B cell (primary cell): ENCODE results near the gene BYSL. TPM values are rescaled to one million over a fixed set of nuclear protein-coding genes. Genes with fewer than 3 reads are reported as not detected.

ENCODE experiments used
- ATAC-seq: fragments of 200-7000 bp; cut with Tn5 transposase; one replicate; pipeline ENCODE4 v1.10.0; 2021; ENCODE audit warnings: low read depth, mild to moderate bottlenecking, moderate number of reproducible peaks, moderate library complexity
- CTCF ChIA-PET: fragments of 350-600 bp; sonication (Branson Sonifier 250); formaldehyde crosslinking; loops from one replicate; lab custom pipeline; 2021; ENCODE audit warnings: antibody characterized with exemption, inconsistent platforms; lab: Charles Lee
- POLR2A ChIA-PET: fragments of 350-600 bp; sonication (Branson Sonifier 250); formaldehyde crosslinking; loops from one replicate; lab custom pipeline; 2021; ENCODE audit warnings: antibody characterized with exemption; lab: Charles Lee
- DNase-seq: peaks from one replicate; pipeline ENCODE4 v3.0.0; 2013
- H2AFZ ChIP-seq: 2 replicates; pipeline ENCODE4 v1.6.1; 2012; ENCODE audit warnings: mild to moderate bottlenecking, low read depth, low read length; ENCODE audit not compliant: insufficient read depth, poor library complexity, severe bottlenecking
- H3K27ac ChIP-seq, 2 donors: 1 replicate in 1 of 2; 2 replicates in 1 of 2; pipeline ENCODE4 v1.5.1; 2012 to 2013; ENCODE audit warnings: low read length in 2 of 2, mild to moderate bottlenecking in 2 of 2, moderate library complexity in 1 of 2
- H3K27me3 ChIP-seq, 4 experiments: fragments of 200-600 bp in 1 of 4; sonication (generic) in 1 of 4; replicated peaks in 1 of 4; 1 replicate in 2 of 4; 2 replicates in 2 of 4; pipeline versions ENCODE4 v1.6.1 to v1.7.0; 2013 to 2016; ENCODE audit warnings: low read length in 3 of 4, mild to moderate bottlenecking in 2 of 4, mixed read lengths in 1 of 4, moderate library complexity in 1 of 4; ENCODE audit not compliant: insufficient read depth in 4 of 4, control insufficient read depth in 3 of 4; ENCODE audit errors: control extremely low read depth in 1 of 4
- H3K36me3 ChIP-seq, 2 experiments: replicated peaks in 1 of 2; 1 replicate in 1 of 2; 2 replicates in 1 of 2; pipeline versions ENCODE4 v1.6.1 to v1.7.1; 2013; ENCODE audit warnings: low read length in 1 of 2; ENCODE audit not compliant: insufficient read depth in 2 of 2, control insufficient read depth in 1 of 2; ENCODE audit errors: control extremely low read depth in 1 of 2, extremely low read depth in 1 of 2
- H3K4me1 ChIP-seq, 2 donors: fragments of 200-600 bp in 1 of 2; sonication (generic) in 1 of 2; 1 replicate in 1 of 2; 2 replicates in 1 of 2; pipeline versions ENCODE4 v1.5.1 to v1.6.1; 2013 to 2017; ENCODE audit warnings: low read length in 2 of 2; ENCODE audit not compliant: control insufficient read depth in 2 of 2, insufficient read depth in 2 of 2
- H3K4me2 ChIP-seq: replicated peaks from 2 replicates; pipeline ENCODE3; 2012; ENCODE audit warnings: mild to moderate bottlenecking, low read depth, low read length; ENCODE audit not compliant: poor library complexity, severe bottlenecking
- H3K4me3 ChIP-seq, 5 experiments: fragments of 200-600 bp in 1 of 5; sonication (generic) in 1 of 5; 1 replicate in 3 of 5; 2 replicates in 2 of 5; pipeline versions ENCODE4 v1.5.1 to v1.7.0; 2011 to 2016; ENCODE audit warnings: low read length in 4 of 5, mild to moderate bottlenecking in 4 of 5, low read depth in 2 of 5, control low read depth in 1 of 5, moderate library complexity in 1 of 5; ENCODE audit not compliant: insufficient read depth in 1 of 5; ENCODE audit errors: control extremely low read depth in 1 of 5, extremely low read depth in 1 of 5
- H3K79me2 ChIP-seq: fragments of 200-600 bp; sonication (generic); one replicate; pipeline ENCODE4 v1.6.0; 2016; ENCODE audit warnings: low read length; ENCODE audit not compliant: control insufficient read depth, insufficient read depth
- H3K9ac ChIP-seq: fragments of 200-600 bp; sonication (generic); 2 replicates; pipeline ENCODE4 v1.6.1; 2017; ENCODE audit warnings: mild to moderate bottlenecking, low read length, moderate library complexity
- H3K9me3 ChIP-seq, 3 donors: one replicate each; pipeline versions ENCODE4 v1.6.1 to v1.7.1; 2013; ENCODE audit warnings: low read length in 2 of 3; ENCODE audit not compliant: control insufficient read depth in 2 of 3, insufficient read depth in 1 of 3; ENCODE audit errors: control extremely low read depth in 1 of 3
- H4K20me1 ChIP-seq: 2 replicates; pipeline ENCODE4 v1.6.0; 2012; ENCODE audit warnings: mild to moderate bottlenecking, low read length; ENCODE audit not compliant: insufficient read depth, control insufficient read depth, poor library complexity, severe bottlenecking
- H3K27ac Mint-ChIP-seq: one replicate; pipeline ENCODE4 v1.8.0; 2021; ENCODE audit warnings: mixed read lengths
- H3K27me3 Mint-ChIP-seq: one replicate; pipeline ENCODE4 v1.8.0; 2021; ENCODE audit warnings: mixed read lengths
- H3K4me1 Mint-ChIP-seq: one replicate; pipeline ENCODE4 v1.8.0; 2021; ENCODE audit warnings: mixed read lengths
- H3K4me3 Mint-ChIP-seq: one replicate; pipeline ENCODE4 v1.8.0; 2021; ENCODE audit warnings: mixed read lengths
- H3K9me3 Mint-ChIP-seq: one replicate; pipeline ENCODE4 v1.8.0; 2022; ENCODE audit warnings: mixed read lengths; ENCODE audit not compliant: insufficient read depth
- EZH2 ChIP-seq: IDR thresholded peaks from 2 replicates; pipeline ENCODE4 v1.6.1; 2012; ENCODE audit warnings: borderline replicate concordance, low read depth, mild to moderate bottlenecking, moderate library complexity, low read length; ENCODE audit not compliant: insufficient read depth, poor library complexity, severe bottlenecking
- WGBS: methylation state at CpG from one replicate; pipeline ENCODE4 v1.1.5; 2013; ENCODE audit warnings: missing lambda C conversion rate; ENCODE audit not compliant: insufficient coverage; 5-methylcytosine and 5-hydroxymethylcytosine counted together
- intact Hi-C: fragments of 100-400 bp; cut with micrococcal nuclease; formaldehyde crosslinking; loops from one replicate; pipeline ENCODE4 v1.10.0; 2022
- polyA plus RNA-seq: library from polyadenylated mRNA; depleted of rRNA; stranded (reverse); fragments of >200 nt; gene quantifications from 2 replicates; pipeline ENCODE4 v1.2.3, GENCODE V29; 2012
- total RNA-seq, 2 donors: library from RNA; stranded (reverse); fragments of 120-200 nt in 1 of 2; gene quantifications; 1 replicate in 1 of 2; 2 replicates in 1 of 2; pipeline versions ENCODE4 v1.2.3 to v1.2.4, GENCODE V29; 2013 to 2022
- TF ChIP-seq, protein P1 (sequence below): fragments of 200-600 bp; IDR thresholded peaks from one replicate; pipeline ENCODE4 v1.8.0; 2022; ENCODE audit warnings: antibody characterized with exemption, mild to moderate bottlenecking

Gene BYSL
- total and polyA plus RNA-seq, 2 donors (not counting 1 experiment from before 2014, with no cell fraction given), result 6.0 to 11.1 TPM

DNA sequence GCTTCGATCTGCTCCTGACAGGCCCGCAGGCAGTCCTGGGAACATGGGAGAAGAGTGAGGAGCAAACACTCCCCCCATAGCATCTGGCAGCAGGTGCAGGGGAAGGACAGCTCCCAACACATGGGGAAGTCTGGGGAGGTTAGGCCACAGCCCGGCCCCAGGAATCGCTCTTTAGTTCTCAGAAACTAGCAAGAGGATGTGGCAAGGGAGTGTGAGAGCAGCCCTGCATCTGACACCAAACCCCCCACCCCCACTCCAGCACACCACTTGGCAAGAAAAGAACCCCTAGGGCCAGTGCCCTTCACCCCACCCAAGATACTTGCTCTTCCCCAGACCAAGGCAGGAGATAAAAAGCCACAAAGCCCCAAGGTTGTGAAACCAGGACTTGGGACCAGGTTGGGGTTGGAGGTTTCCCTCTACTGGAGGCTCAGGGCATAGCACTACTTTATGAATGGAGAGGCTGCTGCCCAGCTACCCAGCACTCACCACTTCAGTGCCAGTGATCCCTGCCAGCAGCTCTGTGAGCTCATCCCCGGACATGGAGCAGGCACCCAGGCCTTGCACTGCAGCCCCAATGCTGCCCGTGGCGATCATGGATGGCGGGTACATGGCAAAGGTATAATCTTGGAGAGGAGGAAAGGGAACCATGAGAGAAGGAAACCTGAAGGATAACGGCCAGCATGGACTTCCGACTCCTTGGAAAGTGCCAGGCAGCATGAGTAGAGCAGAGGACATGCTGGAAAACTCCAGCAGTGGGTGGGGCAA is 15.0 kb downstream of the BYSL start:
- Mint-ChIP-seq H3K27me3 (no peaks in the 10 kb centered on the region), H3K4me1 (peaks cover 65% of the 10 kb centered on the region), H3K27ac (peak overlapping the region; percentile 87), H3K9me3 (no peaks in the 10 kb centered on the region), H3K4me3 (peak overlapping the region; percentile 56)
- peak; percentile 74 for ATAC-seq
- Histone ChIP-seq H3K4me3 (no peak overlapping the region), H2AFZ (no peak overlapping the region), H3K9me3 (no peaks in the 10 kb centered on the region), H3K27ac (peak overlapping the region; percentile 10 to 59), H3K4me2 (peak overlapping the region; percentile 40), H3K27me3 (no peaks in the 10 kb centered on the region), H3K9ac (no peak overlapping the region), H3K79me2 (peaks cover 67% of the 10 kb centered on the region), H3K36me3 (peaks cover 3 to 51% of the 10 kb centered on the region in 2 experiments), H3K4me1 (peaks cover 64 to 71% of the 10 kb centered on the region in 2 donors), H4K20me1 (peaks cover 86% of the 10 kb centered on the region)
- peak; percentile 78 for DNase-seq
- TF ChIP-seq EZH2, result no peak
- TF ChIP-seq, protein P1, sequence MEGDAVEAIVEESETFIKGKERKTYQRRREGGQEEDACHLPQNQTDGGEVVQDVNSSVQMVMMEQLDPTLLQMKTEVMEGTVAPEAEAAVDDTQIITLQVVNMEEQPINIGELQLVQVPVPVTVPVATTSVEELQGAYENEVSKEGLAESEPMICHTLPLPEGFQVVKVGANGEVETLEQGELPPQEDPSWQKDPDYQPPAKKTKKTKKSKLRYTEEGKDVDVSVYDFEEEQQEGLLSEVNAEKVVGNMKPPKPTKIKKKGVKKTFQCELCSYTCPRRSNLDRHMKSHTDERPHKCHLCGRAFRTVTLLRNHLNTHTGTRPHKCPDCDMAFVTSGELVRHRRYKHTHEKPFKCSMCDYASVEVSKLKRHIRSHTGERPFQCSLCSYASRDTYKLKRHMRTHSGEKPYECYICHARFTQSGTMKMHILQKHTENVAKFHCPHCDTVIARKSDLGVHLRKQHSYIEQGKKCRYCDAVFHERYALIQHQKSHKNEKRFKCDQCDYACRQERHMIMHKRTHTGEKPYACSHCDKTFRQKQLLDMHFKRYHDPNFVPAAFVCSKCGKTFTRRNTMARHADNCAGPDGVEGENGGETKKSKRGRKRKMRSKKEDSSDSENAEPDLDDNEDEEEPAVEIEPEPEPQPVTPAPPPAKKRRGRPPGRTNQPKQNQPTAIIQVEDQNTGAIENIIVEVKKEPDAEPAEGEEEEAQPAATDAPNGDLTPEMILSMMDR, result peak; percentile 83
- ChIA-PET CTCF (interaction anchor here (0.6 to 12.5 kb wide), 15 partner anchors 8 to 149 kb away, joined by 3 to 263 read pairs (median 4); partner anchors contain the start of genes BYSL, MED20, TAF8 and TOMM6), POLR2A (interaction anchor here (0.6 to 1.1 kb wide), 6 partner anchors 13 to 112 kb away, joined by 3 to 8 read pairs (median 3); no protein-coding TSS in a partner anchor)
- 35% methylated on average over 7 of the region's 10 CpGs for WGBS
- intact Hi-C loops, result loop anchor here (1.0 kb wide), 3 partner anchors 41 to 108 kb away; partner anchors contain the start of gene USP49

DNA sequence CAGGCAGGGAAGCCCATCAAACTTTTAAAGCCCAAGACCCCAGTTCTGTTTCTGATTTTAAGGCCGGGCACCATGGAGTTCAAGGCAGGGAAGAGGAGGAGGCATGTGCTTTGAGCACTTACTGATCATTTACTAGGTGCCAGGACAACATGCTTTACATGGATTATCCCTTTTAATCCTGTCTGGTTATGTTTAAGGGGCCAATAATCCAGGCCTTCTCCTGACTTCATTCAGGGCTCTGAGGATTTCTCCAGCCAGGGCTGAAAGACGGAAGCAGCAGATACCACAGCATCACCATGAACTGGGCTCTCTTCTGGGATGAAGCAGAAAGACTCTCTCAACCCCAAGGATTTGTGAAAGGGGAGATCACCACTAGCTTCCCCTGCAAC is 16.2 kb downstream of the BYSL start:
- Mint-ChIP-seq H3K4me1 (peaks cover 70% of the 10 kb centered on the region), H3K9me3 (no peaks in the 10 kb centered on the region), H3K27ac (peak overlapping the region; percentile 61), H3K27me3 (no peaks in the 10 kb centered on the region), H3K4me3 (no peak overlapping the region)
- WGBS, result 100% methylated on average over 2 of the region's 2 CpGs
- peaks cover 70 to 79% of the 10 kb centered on the region in 2 donors for H3K4me1 ChIP-seq
- H3K27ac ChIP-seq, result peak overlapping the region in 1 of 2 donors; percentile 67
- H3K79me2 ChIP-seq, result peaks cover 76% of the 10 kb centered on the region
- H3K9me3 ChIP-seq, result no peaks in the 10 kb centered on the region
- ChIA-PET POLR2A (interaction anchor here (1.1 kb wide), 1 partner anchor 103 kb away, joined by 3 read pairs; no protein-coding TSS in a partner anchor), CTCF (interaction anchor here (1.1 to 12.5 kb wide), 10 partner anchors 9 to 151 kb away, joined by 3 to 263 read pairs (median 14); partner anchors contain the start of genes BYSL, MED20 and TAF8)
- H3K4me3 ChIP-seq, result no peak overlapping the region
- H4K20me1 ChIP-seq, result peaks cover 87% of the 10 kb centered on the region
- DNase-seq (no peak), ATAC-seq (no peak)
- TF ChIP-seq, protein P1, result no peak
- TF ChIP-seq EZH2, result no peak
- H2AFZ ChIP-seq, result no peak overlapping the region
- H3K4me2 ChIP-seq, result no peak overlapping the region
- H3K36me3 ChIP-seq, result peaks cover 0 to 39% of the 10 kb centered on the region in 2 experiments
- H3K9ac ChIP-seq, result no peak overlapping the region
- intact Hi-C loops, result no loop called here
- H3K27me3 ChIP-seq, result no peaks in the 10 kb centered on the region
